Fibroblast of lung (primary cell): Measurements from ENCODE around the gene UVRAG. TPM values are rescaled to one million over a fixed set of nuclear protein-coding genes. Genes with fewer than 3 reads are reported as not detected.

Experiments used
- DNase-seq, 2 donors: peaks; one replicate each; pipeline versions ENCODE4 v3.0.0 to v3.0.0-alpha.2; 2010; ENCODE audit warnings: low read depth in 2 of 2
- H2AFZ ChIP-seq: 2 replicates; pipeline ENCODE4 v1.5.1; 2012; ENCODE audit warnings: low read length, control low read depth, inconsistent platforms
- H3K27ac ChIP-seq: 2 replicates; pipeline ENCODE4 v1.5.1; 2011; ENCODE audit warnings: low read length, control low read depth; ENCODE audit not compliant: insufficient read depth
- H3K27me3 ChIP-seq: 2 replicates; pipeline ENCODE4 v1.5.1; 2011; ENCODE audit warnings: mild to moderate bottlenecking, low read length; ENCODE audit not compliant: control insufficient read depth, insufficient read depth
- H3K36me3 ChIP-seq: 2 replicates; pipeline ENCODE4 v1.5.1; 2011; ENCODE audit warnings: low read length; ENCODE audit not compliant: control insufficient read depth, insufficient read depth
- H3K4me1 ChIP-seq: 2 replicates; pipeline ENCODE4 v1.5.1; 2011; ENCODE audit warnings: low read length; ENCODE audit not compliant: control insufficient read depth, insufficient read depth; ENCODE audit errors: extremely low read depth
- H3K4me2 ChIP-seq: 2 replicates; pipeline ENCODE4 v1.5.1; 2011; ENCODE audit warnings: low read length, control low read depth; ENCODE audit not compliant: insufficient read depth; ENCODE audit errors: extremely low read depth
- H3K4me3 ChIP-seq, 4 experiments: fragments of 200-600 bp in 1 of 4; sonication (generic) in 1 of 4; replicated peaks in 1 of 4; 2 replicates each; pipeline ENCODE4 v1.5.1; 2011 to 2016; ENCODE audit warnings: low read length in 4 of 4, low read depth in 3 of 4, mild to moderate bottlenecking in 3 of 4, control low read depth in 2 of 4, inconsistent platforms in 1 of 4, mixed read lengths in 1 of 4; ENCODE audit not compliant: insufficient read depth in 1 of 4; ENCODE audit errors: control extremely low read depth in 1 of 4
- H3K79me2 ChIP-seq: 2 replicates; pipeline ENCODE4 v1.5.1; 2012; ENCODE audit warnings: mild to moderate bottlenecking, low read length, inconsistent platforms; ENCODE audit not compliant: control insufficient read depth, insufficient read depth
- H3K9ac ChIP-seq: 2 replicates; pipeline ENCODE4 v1.5.1; 2011; ENCODE audit warnings: mild to moderate bottlenecking, low read length, control low read depth; ENCODE audit not compliant: insufficient read depth
- H3K9me3 ChIP-seq: 2 replicates; pipeline ENCODE4 v1.5.1; 2012; ENCODE audit warnings: low read depth, low read length; ENCODE audit not compliant: control insufficient read depth, insufficient read depth
- H4K20me1 ChIP-seq: 2 replicates; pipeline ENCODE4 v1.5.1; 2011; ENCODE audit warnings: low read length; ENCODE audit not compliant: control insufficient read depth, insufficient read depth; ENCODE audit errors: extremely low read depth
- EZH2 ChIP-seq: IDR thresholded peaks from 2 replicates; pipeline ENCODE4 v1.5.1; 2012; ENCODE audit warnings: low read length, control low read depth, mild to moderate bottlenecking; ENCODE audit errors: missing control alignments
- polyA plus RNA-seq, 2 donors: library from polyadenylated mRNA; depleted of rRNA in 1 of 2; stranded (reverse) in 1 of 2; unstranded in 1 of 2; fragments of >200 nt; gene quantifications; 2 replicates each; pipeline ENCODE4 v1.2.1, GENCODE V29; 2011 to 2012; ENCODE audit warnings: missing spikeins in 1 of 2
- total RNA-seq: library from RNA; depleted of rRNA; stranded (reverse); fragments of >200 nt; gene quantifications from 2 replicates; pipeline ENCODE4 v1.2.1, GENCODE V29; 2014
- TF ChIP-seq, protein P1 (sequence below), 2 donors: IDR thresholded peaks in 1 of 2; conservative IDR thresholded peaks in 1 of 2; 1 replicate in 1 of 2; 2 replicates in 1 of 2; pipeline ENCODE4 v1.5.1; 2011 to 2012; ENCODE audit warnings: low read length in 2 of 2, control low read depth in 1 of 2, inconsistent platforms in 1 of 2, low read depth in 1 of 2, mild to moderate bottlenecking in 1 of 2

UVRAG gene
- total and polyA plus RNA-seq, 2 donors (not counting 1 experiment from before 2014, with no cell fraction given) = 15.8 to 22.1 TPM

DNA sequence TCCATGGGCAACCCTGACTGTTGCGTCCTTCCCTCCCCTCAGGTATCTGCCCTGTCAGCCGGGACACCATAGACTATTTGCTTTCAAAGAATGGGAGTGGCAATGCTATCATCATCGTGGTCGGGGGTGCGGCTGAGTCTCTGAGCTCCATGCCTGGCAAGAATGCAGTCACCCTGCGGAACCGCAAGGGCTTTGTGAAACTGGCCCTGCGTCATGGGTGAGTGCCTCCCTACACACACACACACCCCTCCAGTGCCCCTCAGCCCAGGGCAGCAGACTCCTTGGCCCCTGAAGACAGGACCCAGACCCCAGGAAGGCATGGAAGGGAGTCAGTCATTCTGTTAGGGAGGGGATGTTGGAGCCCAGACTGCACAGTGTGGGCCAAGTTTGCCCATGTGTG is 17.9 kb upstream of the UVRAG start:
- no peak for DNase-seq
- Histone ChIP-seq H4K20me1 (no peaks in the 10 kb centered on the region), H3K4me3 (no peak overlapping the region), H2AFZ (no peak overlapping the region), H3K9ac (no peak overlapping the region), H3K79me2 (no peaks in the 10 kb centered on the region), H3K27ac (no peak overlapping the region), H3K4me1 (no peaks in the 10 kb centered on the region), H3K9me3 (no peaks in the 10 kb centered on the region), H3K4me2 (no peak overlapping the region), H3K36me3 (no peaks in the 10 kb centered on the region), H3K27me3 (no peaks in the 10 kb centered on the region)
- TF ChIP-seq EZH2 = no peak
- TF ChIP-seq, protein P1, sequence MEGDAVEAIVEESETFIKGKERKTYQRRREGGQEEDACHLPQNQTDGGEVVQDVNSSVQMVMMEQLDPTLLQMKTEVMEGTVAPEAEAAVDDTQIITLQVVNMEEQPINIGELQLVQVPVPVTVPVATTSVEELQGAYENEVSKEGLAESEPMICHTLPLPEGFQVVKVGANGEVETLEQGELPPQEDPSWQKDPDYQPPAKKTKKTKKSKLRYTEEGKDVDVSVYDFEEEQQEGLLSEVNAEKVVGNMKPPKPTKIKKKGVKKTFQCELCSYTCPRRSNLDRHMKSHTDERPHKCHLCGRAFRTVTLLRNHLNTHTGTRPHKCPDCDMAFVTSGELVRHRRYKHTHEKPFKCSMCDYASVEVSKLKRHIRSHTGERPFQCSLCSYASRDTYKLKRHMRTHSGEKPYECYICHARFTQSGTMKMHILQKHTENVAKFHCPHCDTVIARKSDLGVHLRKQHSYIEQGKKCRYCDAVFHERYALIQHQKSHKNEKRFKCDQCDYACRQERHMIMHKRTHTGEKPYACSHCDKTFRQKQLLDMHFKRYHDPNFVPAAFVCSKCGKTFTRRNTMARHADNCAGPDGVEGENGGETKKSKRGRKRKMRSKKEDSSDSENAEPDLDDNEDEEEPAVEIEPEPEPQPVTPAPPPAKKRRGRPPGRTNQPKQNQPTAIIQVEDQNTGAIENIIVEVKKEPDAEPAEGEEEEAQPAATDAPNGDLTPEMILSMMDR (conservative IDR thresholded peaks at IDR 0.05 in 1 of 2, IDR thresholded peaks at IDR 0.05 in 1 of 2; ENCODE audit: low read depth in 1 of 2, low read length in 2 of 2) = no peak

DNA sequence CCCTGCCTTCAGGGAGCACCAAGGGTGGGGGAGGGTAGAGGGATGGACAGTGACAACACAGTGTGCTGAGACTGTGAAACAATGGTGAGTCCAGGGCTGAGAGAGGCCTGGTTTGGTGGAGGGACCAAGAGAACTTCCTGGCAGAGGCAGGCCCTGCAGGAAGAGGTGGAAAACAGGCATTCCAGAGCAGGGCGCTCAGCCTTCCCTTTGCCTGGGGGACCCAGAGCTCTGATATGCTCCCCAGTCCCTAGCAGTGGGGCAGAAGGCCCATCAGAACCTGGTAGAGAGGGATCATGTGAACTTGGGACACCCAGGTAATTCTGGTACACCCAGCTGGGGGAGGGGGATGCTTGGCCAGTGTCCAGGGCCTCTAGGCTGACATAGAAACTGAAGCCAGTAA is 17.2 kb upstream of the UVRAG start:
- Histone ChIP-seq H3K9me3 (no peaks in the 10 kb centered on the region), H3K79me2 (no peaks in the 10 kb centered on the region)
- peak in 1 of 2 donors; percentile 15 for DNase-seq

DNA sequence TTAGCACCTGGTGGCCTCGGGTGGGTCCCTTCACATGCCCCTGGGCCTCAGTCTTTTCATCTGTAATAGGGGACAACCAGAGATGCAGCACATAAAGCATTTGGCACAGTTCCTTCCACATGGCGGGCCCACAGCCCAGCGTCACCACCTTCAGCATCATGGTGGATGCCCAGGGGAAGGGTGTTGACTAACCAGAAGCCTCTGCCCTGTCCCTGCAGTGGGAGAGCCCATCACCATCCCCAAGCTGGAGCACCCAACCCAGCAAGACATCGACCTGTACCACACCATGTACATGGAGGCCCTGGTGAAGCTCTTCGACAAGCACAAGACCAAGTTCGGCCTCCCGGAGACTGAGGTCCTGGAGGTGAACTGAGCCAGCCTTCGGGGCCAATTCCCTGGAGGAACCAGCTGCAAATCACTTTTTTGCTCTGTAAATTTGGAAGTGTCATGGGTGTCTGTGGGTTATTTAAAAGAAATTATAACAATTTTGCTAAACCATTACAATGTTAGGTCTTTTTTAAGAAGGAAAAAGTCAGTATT is 14.8 kb upstream of the UVRAG start:
- Histone ChIP-seq H3K9me3 (no peaks in the 10 kb centered on the region), H3K4me2 (no peak overlapping the region), H3K79me2 (no peaks in the 10 kb centered on the region), H3K9ac (no peak overlapping the region), H3K4me1 (no peaks in the 10 kb centered on the region), H3K36me3 (no peaks in the 10 kb centered on the region), H3K4me3 (no peak overlapping the region), H4K20me1 (no peaks in the 10 kb centered on the region), H2AFZ (no peak overlapping the region), H3K27me3 (no peaks in the 10 kb centered on the region), H3K27ac (no peak overlapping the region)
- no peak for TF ChIP-seq EZH2
- TF ChIP-seq, protein P1 (conservative IDR thresholded peaks at IDR 0.05 in 1 of 2, IDR thresholded peaks at IDR 0.05 in 1 of 2; ENCODE audit: low read depth in 1 of 2, low read length in 2 of 2) = no peak
- DNase-seq = no peak

More for the DNA sequence above, 17.2 kb upstream of the UVRAG start:
- H3K4me1 ChIP-seq = no peaks in the 10 kb centered on the region
- no peak overlapping the region for H3K4me2 ChIP-seq
- no peak overlapping the region for H3K27ac ChIP-seq
- H2AFZ ChIP-seq = no peak overlapping the region
- no peak overlapping the region for H3K9ac ChIP-seq
- H3K4me3 ChIP-seq = no peak overlapping the region
- H3K36me3 ChIP-seq = no peaks in the 10 kb centered on the region
- no peaks in the 10 kb centered on the region for H3K27me3 ChIP-seq
- TF ChIP-seq EZH2 = no peak
- TF ChIP-seq, protein P1 (conservative IDR thresholded peaks at IDR 0.05 in 1 of 2, IDR thresholded peaks at IDR 0.05 in 1 of 2; ENCODE audit: low read depth in 1 of 2, low read length in 2 of 2) = no peak
- H4K20me1 ChIP-seq = no peaks in the 10 kb centered on the region
